Measurements from ENCODE around the gene GNG10. TPM values are rescaled to one million over a fixed set of nuclear protein-coding genes. Genes with fewer than 3 reads are reported as not detected.

The GNG10 gene
- total and polyA plus RNA-seq, 9 of the 15 experiments (the other 6 are each of a cell fraction or from before 2014, with no cell fraction given), result 13.1 to 37.8 (median 28.4) TPM

DNA sequence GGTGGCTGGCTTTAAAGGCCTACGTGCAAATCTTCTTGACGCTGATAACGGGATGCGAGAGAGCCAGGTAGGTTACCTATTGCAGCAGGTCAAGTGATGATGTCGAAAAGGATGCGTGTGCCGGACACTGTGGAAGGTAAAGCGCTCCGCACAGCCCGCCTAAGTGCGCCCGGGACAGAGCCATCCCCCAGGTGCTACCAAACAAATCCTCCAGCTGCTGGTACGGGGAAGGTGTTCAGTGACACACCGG lies 30.5 kb upstream of the GNG10 start (continued):
- TF ChIP-seq SP1 (CRISPR knock-in tag; IDR thresholded peaks at IDR 0.05) (peak; percentile 77; the same call in 1 of the 2 replicates), NR3C1 (CRISPR knock-in tag; IDR thresholded peaks at IDR 0.05) (no peak), MAFK (IDR thresholded peaks at IDR 0.05; ENCODE audit: low read length) (no peak), ZFX (CRISPR knock-in tag; IDR thresholded peaks at IDR 0.05) (no peak), IRF2 (CRISPR knock-in tag; IDR thresholded peaks at IDR 0.05) (no peak), EP400 (IDR thresholded peaks at IDR 0.05) (no peak; the same call in 1 of the 2 replicates), COPS2 (conservative IDR thresholded peaks at IDR 0.05) (no peak), SMC3 (conservative IDR thresholded peaks at IDR 0.05; ENCODE audit: insufficient read depth, low read depth, low read length) (no peak), SP2 (IDR thresholded peaks at IDR 0.05; ENCODE audit: extremely low read depth, low read depth, low read length, poor library complexity, severe bottlenecking) (no peak), ZNF551 (CRISPR knock-in tag; IDR thresholded peaks at IDR 0.05) (no peak), SRF (CRISPR knock-in tag; IDR thresholded peaks at IDR 0.05) (0 out of 4 replicates have a peak, but pooled peaks of 1 of the 2 experiments have one; percentile 5), GABPA (tag; conservative IDR thresholded peaks at IDR 0.05; ENCODE audit: low read depth) (peak; percentile 98), FOSL1 (tag; conservative IDR thresholded peaks at IDR 0.05) (no peak), NR4A1 (CRISPR knock-in tag; IDR thresholded peaks at IDR 0.05) (no peak), NR4A1 (tag; IDR thresholded peaks at IDR 0.05) (no peak)
- TF ChIP-seq, protein P1, sequence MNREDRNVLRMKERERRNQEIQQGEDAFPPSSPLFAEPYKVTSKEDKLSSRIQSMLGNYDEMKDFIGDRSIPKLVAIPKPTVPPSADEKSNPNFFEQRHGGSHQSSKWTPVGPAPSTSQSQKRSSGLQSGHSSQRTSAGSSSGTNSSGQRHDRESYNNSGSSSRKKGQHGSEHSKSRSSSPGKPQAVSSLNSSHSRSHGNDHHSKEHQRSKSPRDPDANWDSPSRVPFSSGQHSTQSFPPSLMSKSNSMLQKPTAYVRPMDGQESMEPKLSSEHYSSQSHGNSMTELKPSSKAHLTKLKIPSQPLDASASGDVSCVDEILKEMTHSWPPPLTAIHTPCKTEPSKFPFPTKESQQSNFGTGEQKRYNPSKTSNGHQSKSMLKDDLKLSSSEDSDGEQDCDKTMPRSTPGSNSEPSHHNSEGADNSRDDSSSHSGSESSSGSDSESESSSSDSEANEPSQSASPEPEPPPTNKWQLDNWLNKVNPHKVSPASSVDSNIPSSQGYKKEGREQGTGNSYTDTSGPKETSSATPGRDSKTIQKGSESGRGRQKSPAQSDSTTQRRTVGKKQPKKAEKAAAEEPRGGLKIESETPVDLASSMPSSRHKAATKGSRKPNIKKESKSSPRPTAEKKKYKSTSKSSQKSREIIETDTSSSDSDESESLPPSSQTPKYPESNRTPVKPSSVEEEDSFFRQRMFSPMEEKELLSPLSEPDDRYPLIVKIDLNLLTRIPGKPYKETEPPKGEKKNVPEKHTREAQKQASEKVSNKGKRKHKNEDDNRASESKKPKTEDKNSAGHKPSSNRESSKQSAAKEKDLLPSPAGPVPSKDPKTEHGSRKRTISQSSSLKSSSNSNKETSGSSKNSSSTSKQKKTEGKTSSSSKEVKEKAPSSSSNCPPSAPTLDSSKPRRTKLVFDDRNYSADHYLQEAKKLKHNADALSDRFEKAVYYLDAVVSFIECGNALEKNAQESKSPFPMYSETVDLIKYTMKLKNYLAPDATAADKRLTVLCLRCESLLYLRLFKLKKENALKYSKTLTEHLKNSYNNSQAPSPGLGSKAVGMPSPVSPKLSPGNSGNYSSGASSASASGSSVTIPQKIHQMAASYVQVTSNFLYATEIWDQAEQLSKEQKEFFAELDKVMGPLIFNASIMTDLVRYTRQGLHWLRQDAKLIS (CRISPR knock-in tag; IDR thresholded peaks at IDR 0.05), result no peak; the same call in 1 of the 2 replicates
- TF ChIP-seq, protein P2, sequence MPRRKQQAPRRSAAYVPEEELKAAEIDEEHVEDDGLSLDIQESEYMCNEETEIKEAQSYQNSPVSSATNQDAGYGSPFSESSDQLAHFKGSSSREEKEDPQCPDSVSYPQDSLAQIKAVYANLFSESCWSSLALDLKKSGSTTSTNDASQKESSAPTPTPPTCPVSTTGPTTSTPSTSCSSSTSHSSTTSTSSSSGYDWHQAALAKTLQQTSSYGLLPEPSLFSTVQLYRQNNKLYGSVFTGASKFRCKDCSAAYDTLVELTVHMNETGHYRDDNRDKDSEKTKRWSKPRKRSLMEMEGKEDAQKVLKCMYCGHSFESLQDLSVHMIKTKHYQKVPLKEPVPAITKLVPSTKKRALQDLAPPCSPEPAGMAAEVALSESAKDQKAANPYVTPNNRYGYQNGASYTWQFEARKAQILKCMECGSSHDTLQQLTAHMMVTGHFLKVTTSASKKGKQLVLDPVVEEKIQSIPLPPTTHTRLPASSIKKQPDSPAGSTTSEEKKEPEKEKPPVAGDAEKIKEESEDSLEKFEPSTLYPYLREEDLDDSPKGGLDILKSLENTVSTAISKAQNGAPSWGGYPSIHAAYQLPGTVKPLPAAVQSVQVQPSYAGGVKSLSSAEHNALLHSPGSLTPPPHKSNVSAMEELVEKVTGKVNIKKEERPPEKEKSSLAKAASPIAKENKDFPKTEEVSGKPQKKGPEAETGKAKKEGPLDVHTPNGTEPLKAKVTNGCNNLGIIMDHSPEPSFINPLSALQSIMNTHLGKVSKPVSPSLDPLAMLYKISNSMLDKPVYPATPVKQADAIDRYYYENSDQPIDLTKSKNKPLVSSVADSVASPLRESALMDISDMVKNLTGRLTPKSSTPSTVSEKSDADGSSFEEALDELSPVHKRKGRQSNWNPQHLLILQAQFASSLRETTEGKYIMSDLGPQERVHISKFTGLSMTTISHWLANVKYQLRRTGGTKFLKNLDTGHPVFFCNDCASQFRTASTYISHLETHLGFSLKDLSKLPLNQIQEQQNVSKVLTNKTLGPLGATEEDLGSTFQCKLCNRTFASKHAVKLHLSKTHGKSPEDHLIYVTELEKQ (CRISPR knock-in tag; IDR thresholded peaks at IDR 0.05), result no peak
- TF ChIP-seq, protein P3, sequence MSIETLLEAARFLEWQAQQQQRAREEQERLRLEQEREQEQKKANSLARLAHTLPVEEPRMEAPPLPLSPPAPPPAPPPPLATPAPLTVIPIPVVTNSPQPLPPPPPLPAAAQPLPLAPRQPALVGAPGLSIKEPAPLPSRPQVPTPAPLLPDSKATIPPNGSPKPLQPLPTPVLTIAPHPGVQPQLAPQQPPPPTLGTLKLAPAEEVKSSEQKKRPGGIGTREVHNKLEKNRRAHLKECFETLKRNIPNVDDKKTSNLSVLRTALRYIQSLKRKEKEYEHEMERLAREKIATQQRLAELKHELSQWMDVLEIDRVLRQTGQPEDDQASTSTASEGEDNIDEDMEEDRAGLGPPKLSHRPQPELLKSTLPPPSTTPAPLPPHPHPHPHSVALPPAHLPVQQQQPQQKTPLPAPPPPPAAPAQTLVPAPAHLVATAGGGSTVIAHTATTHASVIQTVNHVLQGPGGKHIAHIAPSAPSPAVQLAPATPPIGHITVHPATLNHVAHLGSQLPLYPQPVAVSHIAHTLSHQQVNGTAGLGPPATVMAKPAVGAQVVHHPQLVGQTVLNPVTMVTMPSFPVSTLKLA (conservative IDR thresholded peaks at IDR 0.05), result no peak; a peak in 1 of 4 replicates
- TF ChIP-seq, protein P4, sequence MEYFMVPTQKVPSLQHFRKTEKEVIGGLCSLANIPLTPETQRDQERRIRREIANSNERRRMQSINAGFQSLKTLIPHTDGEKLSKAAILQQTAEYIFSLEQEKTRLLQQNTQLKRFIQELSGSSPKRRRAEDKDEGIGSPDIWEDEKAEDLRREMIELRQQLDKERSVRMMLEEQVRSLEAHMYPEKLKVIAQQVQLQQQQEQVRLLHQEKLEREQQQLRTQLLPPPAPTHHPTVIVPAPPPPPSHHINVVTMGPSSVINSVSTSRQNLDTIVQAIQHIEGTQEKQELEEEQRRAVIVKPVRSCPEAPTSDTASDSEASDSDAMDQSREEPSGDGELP (CRISPR knock-in tag; IDR thresholded peaks at IDR 0.05; ENCODE audit: borderline replicate concordance), result peak; percentile 99

Data from K562 (cell line).